Measurements from ENCODE around the gene MZT2A.

DNA sequence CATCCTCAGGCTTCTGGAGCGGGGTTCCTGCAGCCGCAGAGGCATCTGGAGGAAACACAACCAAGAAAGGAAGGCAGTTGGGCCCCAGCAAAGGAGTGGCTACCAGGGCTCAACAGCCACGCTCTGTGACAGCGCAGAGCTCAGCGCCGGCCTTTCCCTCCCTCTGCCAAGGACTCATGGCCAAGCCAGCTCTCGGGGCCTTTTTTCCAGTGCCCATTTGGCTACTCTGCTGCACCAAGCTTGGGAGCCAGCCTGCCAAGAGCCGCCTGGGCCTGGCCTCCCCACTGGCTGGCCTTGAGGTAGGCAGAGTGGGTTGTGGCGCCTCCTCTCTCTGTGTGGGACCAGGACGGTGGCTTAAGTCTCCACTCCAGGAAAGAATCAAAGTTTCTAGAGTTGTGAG lies 28.3 kb upstream of the MZT2A start:
- no peak for TF ChIP-seq YY1 (IDR thresholded peaks at IDR 0.05; ENCODE audit: low read depth)
- TF ChIP-seq, protein P1, sequence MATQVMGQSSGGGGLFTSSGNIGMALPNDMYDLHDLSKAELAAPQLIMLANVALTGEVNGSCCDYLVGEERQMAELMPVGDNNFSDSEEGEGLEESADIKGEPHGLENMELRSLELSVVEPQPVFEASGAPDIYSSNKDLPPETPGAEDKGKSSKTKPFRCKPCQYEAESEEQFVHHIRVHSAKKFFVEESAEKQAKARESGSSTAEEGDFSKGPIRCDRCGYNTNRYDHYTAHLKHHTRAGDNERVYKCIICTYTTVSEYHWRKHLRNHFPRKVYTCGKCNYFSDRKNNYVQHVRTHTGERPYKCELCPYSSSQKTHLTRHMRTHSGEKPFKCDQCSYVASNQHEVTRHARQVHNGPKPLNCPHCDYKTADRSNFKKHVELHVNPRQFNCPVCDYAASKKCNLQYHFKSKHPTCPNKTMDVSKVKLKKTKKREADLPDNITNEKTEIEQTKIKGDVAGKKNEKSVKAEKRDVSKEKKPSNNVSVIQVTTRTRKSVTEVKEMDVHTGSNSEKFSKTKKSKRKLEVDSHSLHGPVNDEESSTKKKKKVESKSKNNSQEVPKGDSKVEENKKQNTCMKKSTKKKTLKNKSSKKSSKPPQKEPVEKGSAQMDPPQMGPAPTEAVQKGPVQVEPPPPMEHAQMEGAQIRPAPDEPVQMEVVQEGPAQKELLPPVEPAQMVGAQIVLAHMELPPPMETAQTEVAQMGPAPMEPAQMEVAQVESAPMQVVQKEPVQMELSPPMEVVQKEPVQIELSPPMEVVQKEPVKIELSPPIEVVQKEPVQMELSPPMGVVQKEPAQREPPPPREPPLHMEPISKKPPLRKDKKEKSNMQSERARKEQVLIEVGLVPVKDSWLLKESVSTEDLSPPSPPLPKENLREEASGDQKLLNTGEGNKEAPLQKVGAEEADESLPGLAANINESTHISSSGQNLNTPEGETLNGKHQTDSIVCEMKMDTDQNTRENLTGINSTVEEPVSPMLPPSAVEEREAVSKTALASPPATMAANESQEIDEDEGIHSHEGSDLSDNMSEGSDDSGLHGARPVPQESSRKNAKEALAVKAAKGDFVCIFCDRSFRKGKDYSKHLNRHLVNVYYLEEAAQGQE (IDR thresholded peaks at IDR 0.05; ENCODE audit: low read depth): no peak
- TF ChIP-seq TAF1 (IDR thresholded peaks at IDR 0.05; ENCODE audit: low read depth): no peak
- no peak for TF ChIP-seq CREB1 (IDR thresholded peaks at IDR 0.05; ENCODE audit: low read depth)
- TF ChIP-seq EGR1 (IDR thresholded peaks at IDR 0.05): no peak
- TF ChIP-seq, protein P2, sequence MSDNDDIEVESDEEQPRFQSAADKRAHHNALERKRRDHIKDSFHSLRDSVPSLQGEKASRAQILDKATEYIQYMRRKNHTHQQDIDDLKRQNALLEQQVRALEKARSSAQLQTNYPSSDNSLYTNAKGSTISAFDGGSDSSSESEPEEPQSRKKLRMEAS (IDR thresholded peaks at IDR 0.05): no peak
- no peak for TF ChIP-seq TCF12 (IDR thresholded peaks at IDR 0.05; ENCODE audit: low read depth)
- no peak for TF ChIP-seq RAD21 (IDR thresholded peaks at IDR 0.05; ENCODE audit: low read depth)
- TF ChIP-seq NFIC (IDR thresholded peaks at IDR 0.05): no peak
- no peak for TF ChIP-seq CEBPB (IDR thresholded peaks at IDR 0.05)
- TF ChIP-seq, protein P3, sequence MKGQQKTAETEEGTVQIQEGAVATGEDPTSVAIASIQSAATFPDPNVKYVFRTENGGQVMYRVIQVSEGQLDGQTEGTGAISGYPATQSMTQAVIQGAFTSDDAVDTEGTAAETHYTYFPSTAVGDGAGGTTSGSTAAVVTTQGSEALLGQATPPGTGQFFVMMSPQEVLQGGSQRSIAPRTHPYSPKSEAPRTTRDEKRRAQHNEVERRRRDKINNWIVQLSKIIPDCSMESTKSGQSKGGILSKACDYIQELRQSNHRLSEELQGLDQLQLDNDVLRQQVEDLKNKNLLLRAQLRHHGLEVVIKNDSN (IDR thresholded peaks at IDR 0.05): no peak
- no peak for TF ChIP-seq EP300 (IDR thresholded peaks at IDR 0.05; ENCODE audit: borderline replicate concordance)
- TF ChIP-seq TEAD4 (IDR thresholded peaks at IDR 0.05): no peak
- no peak for TF ChIP-seq FOXM1 (IDR thresholded peaks at IDR 0.05; ENCODE audit: borderline replicate concordance, low read depth)

Data from Ishikawa (cell line).